Stimulated activated CD8-positive, alpha-beta memory T cell treated with anti-CD3 and anti-CD28 coated beads, Interleukin-12 subunit alpha, Interleukin-12 subunit beta, amount 100 ng/mL, for 4 hours (primary cell): Measurements from ENCODE around the gene B4GALT5.

Experiments
- DNase-seq: peaks from one replicate; pipeline ENCODE4 v3.0.0-alpha.2; 2020; ENCODE audit warnings: low read depth

B4GALT5 gene

DNA sequence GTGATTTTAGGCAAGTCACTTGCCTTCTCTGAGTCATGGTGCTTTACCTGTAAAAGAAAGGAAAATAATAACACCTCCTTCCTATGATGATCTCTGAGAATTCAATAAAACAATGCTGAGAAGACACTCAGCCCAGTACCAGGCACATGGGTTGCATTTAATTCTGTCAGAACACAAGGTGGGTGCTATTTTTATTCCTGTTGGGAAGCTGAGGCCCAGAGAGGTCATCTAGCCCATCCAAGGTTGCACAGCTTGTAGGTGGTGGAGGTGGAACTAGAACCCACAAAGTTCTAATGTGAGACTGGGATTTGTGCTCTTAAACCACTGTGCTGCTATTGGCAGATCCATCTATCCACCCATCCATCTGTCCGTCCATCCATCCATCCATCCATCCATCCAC is 106.1 kb downstream of the B4GALT5 start:
- no peak for DNase-seq

DNA sequence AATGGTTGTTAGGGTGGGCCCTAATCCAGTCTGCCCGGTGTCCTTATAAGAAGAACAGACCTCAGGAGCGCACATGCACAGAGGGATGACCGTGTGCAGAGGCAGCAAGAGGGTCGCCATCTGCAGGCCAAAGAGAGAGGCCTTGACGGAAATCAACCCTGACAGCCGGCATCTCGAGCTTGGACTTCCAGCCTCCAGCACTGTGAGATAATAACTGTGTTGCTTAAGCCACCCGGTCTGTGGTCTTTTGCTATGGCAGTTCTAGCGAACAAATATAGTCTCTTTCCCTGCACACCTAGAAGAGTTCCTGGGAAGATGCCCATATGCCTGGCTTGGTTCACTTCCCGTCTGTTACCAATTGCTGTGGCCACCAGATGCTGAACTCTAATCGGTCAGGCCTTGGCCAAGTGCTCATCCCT is 110.5 kb downstream of the B4GALT5 start:
- DNase-seq = no peak

DNA sequence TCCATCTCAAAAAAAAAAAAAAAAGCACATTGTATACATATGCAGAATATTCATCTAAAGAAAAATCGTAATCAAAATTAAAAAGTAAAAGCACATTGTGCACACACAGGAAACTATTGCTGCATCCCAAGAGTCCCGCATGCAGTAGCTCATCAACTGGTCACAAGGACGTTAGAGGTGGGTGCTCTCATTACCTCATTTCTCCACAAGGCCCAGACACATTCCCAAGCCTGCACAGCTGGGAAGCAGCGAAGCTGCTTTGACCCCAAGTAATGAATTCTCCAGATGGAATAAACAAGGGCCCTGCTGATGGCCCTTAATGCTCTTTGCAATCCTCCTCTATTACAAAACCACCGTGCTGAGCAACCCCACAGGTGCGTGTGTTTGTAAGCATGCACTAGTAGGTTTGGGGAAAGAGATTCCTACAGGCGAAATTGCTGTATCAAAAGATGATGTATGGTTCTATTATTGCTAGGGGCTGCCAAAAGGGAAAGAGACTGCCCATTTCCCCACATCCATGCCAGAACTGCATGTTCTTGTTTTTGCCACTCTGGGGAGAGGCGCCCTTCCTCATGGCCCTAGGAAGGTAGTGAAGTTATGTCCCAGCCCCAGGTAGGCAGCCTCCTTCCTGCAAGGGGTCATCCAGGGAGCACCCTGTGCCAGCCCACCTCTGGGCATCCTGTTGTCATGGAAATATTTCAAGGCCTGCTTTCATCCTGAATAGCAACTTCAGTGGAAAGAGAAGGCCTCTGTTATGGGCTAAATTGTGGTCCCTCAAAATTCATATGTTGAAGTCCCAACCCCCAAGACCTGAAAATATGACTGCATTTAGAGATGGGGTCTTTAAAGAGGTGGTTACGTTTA is 111.1 kb downstream of the B4GALT5 start:
- no peak for DNase-seq

DNA sequence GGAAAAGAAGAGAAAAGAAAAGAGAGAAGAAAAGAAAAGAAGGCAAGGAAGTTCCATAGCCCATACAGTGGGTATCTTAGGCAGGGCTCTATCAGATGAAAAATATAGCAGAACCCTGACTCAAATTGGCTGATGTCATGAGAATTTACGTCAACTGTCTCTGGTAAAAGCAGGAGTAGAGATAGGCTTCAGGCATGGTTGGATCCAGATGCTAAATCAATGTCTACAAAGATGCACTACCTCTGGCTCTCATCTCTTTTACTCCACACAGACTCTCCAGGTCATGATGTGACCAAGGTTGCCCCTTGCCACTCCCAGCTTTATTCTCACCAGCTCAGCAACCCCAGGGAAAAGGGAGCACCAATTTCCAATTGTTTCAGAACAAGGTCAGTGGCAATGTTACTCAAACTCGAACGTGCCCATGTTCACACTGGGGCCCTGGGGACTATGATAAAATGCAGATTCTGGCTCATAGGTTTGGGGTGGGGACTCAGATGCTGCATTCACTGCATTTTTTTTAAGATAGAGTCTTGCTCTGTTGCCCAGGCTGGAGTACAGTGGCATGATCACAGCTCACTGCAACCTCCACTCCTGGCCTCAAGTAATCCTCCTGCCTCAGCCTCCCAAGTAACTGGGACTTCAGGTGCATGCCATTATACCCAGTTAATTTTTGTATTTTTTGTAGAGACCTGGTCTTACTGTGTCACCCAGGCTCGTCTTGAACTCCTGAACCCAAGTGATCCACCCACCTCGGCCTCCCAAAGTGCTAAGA is 112.3 kb downstream of the B4GALT5 start:
- DNase-seq = no peak

DNA sequence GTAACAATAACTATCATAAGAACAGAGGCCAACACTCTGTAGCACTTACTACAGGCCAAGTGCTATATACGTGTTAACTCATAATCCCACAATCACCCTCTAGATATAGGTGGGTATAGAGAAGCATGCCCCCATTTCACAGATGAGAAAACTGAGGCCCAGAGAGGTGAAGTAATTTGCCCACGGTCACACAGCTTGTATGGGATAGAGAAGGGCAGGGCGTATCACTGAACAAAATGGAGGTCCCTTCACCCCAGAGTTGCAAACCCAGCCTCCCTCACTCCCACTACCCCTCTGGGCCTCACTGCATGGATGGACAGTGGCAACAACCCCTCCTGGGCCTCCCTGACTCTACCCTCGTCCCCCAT is 113.9 kb downstream of the B4GALT5 start:
- no peak for DNase-seq

DNA sequence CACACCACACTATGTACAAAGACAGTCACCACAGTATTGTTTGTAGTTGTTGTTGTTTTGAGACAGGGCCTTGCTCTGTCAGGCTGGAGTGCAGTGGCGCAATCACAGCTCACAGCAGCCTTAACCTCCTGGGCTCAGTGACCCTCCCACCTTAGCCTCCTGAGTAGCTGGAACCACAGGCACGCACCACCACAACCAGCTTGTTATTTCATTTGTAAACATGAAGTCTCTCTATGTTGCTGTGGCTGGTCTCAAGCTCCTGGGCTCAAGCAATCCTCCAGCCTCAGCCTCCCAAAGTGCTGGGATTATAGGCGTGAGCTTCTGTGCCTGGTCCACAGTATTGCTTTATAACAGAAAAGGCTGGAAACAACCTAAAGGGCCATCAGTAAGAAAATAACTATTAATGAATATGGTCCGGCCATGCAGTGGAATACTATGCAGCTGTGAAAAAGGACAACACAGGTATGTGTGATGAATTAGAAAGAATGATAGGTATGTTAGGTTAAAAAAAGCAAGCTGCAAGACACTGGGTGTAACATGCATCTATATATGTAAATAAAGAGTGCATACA is 115.8 kb downstream of the B4GALT5 start:
- no peak for DNase-seq

DNA sequence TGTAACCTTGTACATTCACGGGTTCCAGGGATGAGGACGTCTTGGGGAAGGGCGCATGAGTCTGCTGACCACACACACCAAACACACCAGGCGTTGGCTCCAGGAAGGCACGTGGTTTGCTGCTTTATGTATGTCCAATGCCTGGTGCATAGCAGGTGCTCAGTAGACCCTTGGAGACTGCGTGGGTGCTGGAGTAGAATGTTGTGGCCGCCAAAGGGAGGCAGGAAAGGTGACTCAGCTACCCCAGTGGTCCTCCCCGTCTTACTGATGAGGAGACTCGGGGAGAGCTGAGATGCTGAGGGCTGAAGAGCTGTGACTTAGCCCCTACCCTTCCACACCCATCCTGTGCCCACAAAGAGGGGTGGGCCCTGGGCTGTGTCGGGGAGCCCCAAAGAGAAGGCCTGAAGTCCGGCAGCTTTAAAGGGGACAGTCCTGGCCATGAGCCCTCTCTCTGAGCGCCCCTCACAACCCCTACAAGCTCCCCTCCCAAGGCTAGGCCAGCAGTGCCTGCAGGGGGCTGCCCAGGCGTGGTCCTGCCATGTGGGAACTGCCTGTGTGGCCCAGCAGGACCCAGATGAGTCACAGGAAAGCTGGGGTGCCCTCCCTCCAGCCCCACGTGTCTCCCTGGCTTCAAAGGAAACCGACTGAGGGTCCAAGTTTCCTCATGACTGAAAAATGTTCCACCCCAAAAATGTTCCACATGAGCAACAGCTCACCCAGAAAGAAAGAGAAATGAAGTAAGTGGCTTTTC is 117.7 kb downstream of the B4GALT5 start:
- DNase-seq = peak; percentile 35

DNA sequence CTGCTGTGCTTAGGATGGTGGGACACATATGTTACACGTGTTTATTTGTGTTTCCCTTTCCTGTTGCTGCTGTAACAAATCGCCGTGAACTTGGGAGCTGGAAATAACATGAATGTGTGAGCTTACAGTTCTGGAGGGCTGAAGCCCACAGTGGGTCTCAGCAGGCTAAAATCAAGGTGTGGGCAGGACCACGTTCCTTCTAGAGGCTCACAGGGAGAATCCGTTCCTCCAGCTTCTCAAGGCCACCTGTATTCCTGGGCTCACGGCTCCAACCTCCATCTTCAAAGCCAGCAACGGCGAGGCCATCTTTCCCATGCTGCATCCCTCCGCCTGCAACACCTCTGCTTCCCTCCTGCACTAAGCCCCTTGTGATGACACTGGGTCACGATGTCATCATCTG is 118.3 kb downstream of the B4GALT5 start:
- no peak for DNase-seq

DNA sequence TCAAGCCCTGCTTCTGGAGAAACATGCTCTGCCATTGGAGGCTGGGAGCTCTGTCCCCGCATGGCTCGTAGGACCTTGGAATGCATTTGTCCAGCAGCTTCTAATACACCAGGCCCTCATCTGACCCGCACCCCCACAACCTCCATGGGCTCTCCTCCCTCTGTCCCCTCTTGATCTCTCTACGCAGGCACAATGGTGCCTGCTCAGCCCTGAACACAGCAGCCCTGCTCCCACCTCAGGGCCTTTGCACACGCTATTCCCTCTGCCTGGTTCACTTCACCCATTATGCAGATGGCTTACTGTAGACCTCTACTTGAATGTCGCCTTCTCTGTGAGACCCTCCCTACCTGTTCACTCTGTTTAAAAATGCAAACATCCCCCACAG is 118.8 kb downstream of the B4GALT5 start:
- DNase-seq = no peak

DNA sequence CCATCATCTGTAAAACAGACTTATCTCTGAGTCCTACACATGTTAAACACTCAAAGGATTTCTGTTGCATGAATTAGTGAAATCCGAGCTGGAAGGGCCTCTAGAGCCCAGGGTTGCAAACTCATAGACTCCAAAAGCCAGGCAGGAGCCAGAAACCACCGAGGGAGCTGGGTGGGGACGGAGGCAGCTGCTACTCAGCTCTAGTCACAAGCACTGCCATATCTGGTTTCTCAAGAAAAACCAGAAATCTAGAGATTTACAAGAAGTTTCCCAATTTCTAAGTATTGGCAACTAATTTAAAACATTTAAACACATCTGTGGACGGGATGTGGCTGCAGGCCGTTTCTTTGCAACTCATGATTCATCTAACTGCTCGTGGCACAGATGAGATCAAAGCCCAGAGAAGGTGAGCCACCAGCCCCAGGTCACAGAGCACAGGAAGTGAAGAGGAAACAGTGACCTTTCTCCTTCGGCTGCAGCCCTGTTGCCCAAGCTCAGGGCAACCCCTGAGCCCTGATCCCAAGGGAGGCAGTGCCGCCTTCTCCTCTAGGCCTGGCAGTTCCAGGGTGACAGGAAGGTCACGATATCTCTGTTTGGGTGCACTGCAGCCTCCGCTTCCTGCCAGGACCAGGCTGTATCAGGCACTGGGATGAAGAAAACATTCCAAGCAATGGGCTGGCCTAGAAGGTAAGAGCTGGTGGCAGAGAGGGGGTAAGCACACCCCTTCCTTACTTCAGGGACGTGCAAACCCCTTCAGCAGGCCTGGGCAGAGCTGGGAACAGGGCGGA is 119.3 kb downstream of the B4GALT5 start:
- peak; percentile 7 for DNase-seq

DNA sequence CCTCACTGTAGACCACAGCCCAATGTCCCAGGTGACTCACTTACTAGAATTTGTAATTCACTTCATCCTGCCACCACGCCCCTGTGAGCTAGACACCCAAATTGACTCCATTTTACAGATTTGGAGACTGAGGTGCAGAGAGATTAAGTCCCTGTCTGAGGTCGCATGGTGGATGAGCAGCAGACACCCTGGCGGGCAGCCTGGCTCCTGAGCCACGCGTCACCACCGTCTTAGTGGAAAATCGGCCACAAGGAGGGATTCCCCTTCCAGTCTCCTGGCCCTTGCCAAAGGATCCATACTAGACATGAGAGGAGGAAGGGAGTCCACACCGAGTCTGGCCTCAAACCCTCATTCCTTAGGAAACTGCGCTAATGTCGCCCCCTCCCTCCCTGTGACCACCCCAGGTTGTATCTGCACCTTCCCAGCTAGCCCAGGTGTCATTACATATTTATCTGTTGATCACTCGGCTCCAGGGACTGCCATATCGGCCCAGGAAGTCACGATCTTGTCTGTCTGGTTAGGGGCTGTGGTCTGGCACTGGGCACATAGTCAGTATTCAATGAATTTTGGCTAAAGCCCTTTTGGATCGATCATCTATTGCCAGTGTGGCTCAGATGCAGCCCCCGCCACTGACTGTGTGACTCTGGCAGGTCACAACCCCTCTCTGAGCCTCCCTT is 120.1 kb downstream of the B4GALT5 start:
- DNase-seq = no peak

DNA sequence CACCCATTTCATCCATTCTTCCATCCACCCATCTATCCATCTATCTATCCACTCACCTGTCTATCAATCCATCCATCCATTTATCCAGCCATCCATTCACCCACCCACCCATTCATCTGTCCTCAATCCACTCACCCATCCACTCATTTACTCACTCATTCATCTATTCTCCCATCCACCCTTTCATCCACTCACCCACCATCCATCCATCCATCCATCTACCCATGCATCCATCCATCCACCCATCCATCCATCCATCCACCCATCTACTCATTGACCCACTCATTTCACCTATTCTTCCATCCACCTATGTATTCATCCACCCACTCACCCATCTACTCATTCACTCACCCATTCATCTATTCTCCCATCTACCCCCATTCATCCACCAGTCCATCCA is 121.6 kb downstream of the B4GALT5 start:
- no peak for DNase-seq

DNA sequence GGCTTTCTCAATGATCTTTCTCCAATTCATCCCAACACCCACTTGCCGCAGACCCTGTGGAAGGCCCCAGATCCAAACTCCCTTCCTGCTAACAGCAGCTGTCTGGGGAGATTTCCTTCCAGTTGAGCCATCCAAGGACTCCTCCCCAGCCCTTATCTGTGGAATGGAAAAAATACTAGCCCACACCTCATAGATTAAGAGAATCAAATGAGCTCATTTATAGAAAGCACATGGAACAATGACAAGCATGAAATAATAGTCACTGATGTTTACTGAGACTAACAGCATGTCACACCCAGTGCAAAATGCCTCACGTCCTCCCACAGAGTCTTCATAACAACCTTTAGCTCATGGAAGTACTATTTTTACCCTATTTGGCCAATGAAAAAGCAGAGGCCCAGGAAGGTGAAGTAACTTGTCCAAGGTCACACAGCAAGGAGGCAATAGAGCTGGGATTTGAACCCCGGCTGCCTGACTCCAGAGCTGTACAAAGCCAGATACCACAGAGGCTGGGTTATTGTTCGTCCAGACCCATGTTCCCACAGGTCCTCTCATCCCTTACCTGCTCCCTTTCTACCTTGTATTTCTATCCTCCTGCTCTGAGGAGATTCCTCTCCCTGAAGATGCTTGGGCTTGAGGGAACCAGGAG is 122.3 kb downstream of the B4GALT5 start:
- DNase-seq = no peak

DNA sequence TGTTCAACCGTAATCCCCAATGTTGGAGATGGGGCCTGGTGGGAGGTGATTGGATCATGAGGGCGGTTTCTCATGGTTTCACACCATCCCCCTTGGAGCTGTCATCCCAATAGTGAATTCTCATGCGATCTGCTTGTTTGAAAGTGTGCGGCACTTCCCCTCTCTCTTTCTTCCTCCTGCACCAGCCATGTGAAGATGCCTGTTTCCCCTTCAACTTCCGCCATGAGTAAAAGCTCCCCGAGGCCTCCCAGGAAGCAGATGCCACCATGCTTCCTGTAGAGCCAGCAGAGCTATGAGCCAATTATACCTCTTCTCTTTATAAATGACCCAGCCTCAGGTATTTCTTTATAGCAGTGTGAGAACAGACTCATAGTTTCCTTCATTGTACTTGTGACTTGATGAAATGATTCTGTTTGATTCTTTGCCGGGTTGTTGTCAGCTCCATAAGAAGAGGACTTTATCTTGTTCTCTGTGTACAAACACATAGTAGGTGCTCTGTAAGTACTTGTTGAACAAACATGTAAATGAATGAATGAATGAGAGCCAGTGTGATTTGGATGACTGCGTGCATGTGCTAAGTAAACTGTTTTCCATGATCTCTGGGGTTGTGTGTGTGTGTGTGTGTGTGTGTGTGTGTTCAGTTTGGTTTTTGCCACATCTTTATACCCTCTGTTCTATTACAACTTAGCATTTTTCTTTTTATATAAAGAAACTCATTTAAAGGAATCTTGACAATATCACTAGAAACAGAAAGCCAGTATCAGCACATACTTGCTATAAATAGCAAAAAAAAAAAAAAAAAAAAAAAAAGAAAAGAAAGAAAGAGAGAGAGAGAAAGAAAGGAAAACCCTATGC is 123.3 kb downstream of the B4GALT5 start:
- no peak for DNase-seq

DNA sequence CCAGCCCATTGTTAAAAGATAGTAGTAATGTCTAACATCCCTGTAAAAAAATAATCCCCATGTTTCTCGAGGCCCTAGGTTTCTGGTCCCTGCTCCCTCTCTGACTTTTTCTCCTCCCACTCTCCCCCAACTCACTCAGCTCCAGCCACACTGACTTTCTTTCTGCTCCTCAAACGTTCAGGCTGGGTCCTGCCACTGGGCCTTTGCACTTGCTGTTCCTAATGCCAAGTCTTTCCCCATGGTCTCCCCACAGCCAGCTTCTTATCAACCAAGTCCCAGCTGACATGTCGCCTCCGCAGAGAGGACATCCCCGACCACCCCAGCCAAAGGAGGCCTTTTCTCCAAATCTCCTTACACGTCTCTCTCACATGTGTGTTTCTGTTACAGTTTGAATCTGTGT is 123.9 kb downstream of the B4GALT5 start:
- DNase-seq = no peak

DNA sequence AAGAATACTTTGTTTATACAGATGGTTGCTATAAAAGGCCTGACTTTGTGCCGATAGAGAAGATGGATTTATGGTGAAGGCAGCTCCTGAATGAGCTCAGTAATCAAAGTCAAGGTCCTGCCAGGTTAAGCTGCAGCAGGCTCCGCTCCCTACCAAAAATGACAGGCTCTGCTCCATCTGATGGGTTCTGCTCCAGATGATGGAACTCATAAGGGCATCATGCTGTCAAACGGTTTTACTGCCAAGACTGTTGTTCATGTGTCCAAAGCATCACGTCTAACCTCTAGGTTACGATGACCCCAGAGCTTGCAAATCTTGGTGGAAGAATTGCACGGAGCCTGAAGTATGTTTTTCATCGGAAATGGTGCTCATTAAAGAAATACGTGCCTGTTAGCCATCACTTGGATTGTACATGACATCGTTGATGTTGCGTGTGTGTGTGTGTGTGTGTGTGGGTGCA is 126.5 kb downstream of the B4GALT5 start:
- no peak for DNase-seq

DNA sequence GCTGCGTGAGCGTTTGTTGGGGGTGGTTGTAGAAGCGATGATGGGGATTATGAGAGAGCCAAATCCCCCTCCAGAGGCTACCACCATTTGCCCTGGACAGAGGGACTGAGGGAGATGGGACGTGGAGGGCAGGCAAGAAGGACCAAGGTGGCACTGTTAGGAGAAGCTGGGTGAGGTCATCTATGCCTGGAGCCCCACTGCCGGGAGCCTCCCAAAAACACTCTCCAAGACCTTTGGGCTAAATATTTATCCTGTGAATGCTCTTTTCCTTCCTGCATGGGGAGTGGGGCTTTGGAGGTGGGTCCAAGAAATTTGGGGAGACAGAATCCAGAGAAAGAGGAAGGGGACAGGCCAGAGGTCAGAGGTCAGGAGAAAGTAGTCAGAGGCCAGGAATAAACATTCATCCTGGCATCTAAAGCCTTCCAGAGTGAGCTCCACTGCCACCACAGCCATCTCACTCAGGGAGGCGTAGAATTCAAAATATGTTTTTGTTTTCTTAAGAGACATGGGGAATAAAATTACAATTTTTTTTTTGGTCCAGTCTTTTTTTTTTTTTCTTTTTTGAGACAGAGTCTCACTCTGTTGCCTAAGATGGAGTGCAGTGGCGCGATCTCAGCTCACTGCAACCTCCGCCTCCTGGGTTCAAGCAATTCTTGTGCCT is 128.0 kb downstream of the B4GALT5 start:
- no peak for DNase-seq

DNA sequence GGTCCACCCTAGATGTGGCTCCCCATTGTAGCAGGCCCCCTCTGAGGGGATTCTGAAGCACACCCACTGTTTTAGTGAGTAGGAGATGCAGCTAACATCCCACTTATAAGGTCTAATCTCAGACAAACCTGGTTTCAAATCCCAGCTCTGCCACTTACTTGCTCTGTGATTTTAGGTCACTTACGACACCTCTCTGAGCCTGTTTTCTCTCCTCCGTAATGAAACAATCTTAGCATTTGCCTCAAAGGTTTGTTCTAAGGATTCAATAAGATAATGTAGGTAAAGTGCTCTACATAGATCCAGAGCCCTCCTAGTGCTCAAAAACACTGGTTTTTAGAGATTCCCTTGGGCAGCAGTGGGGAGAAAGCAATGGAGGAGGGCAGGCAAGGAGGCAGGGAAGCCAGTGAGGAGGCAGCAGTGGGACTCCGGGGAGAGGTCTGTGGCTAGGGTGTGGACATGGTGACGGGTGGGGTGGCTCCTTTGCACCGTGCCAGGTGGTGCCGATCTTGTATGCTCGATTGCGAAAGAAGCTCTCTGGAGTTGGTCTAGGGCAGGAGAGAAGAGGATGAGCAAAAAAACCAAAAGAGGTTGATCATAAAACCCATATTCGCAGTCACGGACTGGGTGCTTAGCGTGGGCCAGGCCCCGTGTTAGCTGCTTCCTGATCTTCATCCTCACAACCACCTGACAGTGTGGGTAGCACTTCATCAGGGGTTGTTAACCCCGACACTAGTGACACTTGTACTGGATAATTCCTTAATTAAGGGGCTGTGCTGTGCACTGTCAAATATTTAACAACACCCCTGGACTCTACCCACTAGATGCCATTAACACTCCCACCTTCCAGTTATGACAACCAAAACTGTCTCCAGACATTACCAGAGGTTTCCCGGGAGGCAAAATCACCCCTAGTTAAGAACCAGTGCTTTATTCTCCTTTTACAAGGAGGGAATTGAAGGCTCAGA is 129.0 kb downstream of the B4GALT5 start:
- DNase-seq = no peak
